ENCODE results near the gene GRAMD2A.

GRCh38 chr15:72153269-72154000 lies 44.2 kb downstream of the GRAMD2A start:
- TF ChIP-seq CTCF (IDR thresholded peaks at IDR 0.05; ENCODE audit: extremely low read depth in 1 of 2, insufficient read depth in 1 of 2, low read depth in 1 of 2, low read length in 2 of 2): no peak
- no peak for TF ChIP-seq POLR2AphosphoS5 (IDR thresholded peaks at IDR 0.05; ENCODE audit: insufficient read depth, low read depth, low read length)
- no peak for TF ChIP-seq MAX (IDR thresholded peaks at IDR 0.05; ENCODE audit: insufficient read depth, insufficient read length)

Data from endothelial cell of umbilical vein (primary cell).